Caco-2 (cell line): ENCODE results near the gene MAMDC4. TPM values are rescaled to one million over a fixed set of nuclear protein-coding genes. Genes with fewer than 3 reads are reported as not detected.

ENCODE experiments used
- BruUV-seq: library from RNA; stranded (reverse); fragments of 400-500 nt; replicated peaks from 2 replicates; lab custom pipeline; 2021; lab: Mats Ljungman, UMichigan
- CTCF ChIA-PET: fragments of 300-600 bp; sonication (Branson Sonifier 250); formaldehyde crosslinking; loops from one replicate; lab custom pipeline; 2022; ENCODE audit warnings: antibody characterized with exemption; lab: Charles Lee
- POLR2A ChIA-PET: fragments of 300-600 bp; sonication (Branson Sonifier 250); formaldehyde crosslinking; loops from one replicate; lab custom pipeline; 2022; ENCODE audit warnings: antibody characterized with exemption; lab: Charles Lee
- DNase-seq, 2 experiments: peaks; one replicate each; pipeline versions ENCODE4 v3.0.0 to v3.0.0-alpha.2; 2020 to 2022
- H3K27me3 ChIP-seq: replicated peaks from 2 replicates; pipeline ENCODE4 v1.6.0; 2011; ENCODE audit warnings: low read length; ENCODE audit not compliant: control insufficient read depth, insufficient read depth
- H3K36me3 ChIP-seq: 2 replicates; pipeline ENCODE4 v1.5.1; 2011; ENCODE audit warnings: low read length; ENCODE audit not compliant: control insufficient read depth, insufficient read depth
- H3K4me1 ChIP-seq: fragments of 250-450 bp; sonication (Bioruptor Pico); 2 replicates; pipeline ENCODE4 v1.5.1; 2020; ENCODE audit warnings: mild to moderate bottlenecking
- H3K4me3 ChIP-seq: 2 replicates; pipeline ENCODE4 v1.5.1; 2011; ENCODE audit warnings: low read depth, mild to moderate bottlenecking, control low read depth, low read length
- H3K9me3 ChIP-seq: fragments of 250-450 bp; sonication (Bioruptor Pico); 2 replicates; pipeline ENCODE4 v1.5.1; 2020; ENCODE audit warnings: mild to moderate bottlenecking, moderate library complexity
- H3K27ac Mint-ChIP-seq: one replicate; pipeline ENCODE4 v1.8.0; 2022; ENCODE audit warnings: mixed read lengths; ENCODE audit not compliant: unreplicated experiment
- H3K27me3 Mint-ChIP-seq: one replicate; pipeline ENCODE4 v1.8.0; 2022; ENCODE audit warnings: mixed read lengths; ENCODE audit not compliant: insufficient read depth, unreplicated experiment
- H3K36me3 Mint-ChIP-seq: one replicate; pipeline ENCODE4 v1.8.0; 2022; ENCODE audit warnings: mild to moderate bottlenecking, mixed read lengths; ENCODE audit not compliant: insufficient read depth, unreplicated experiment
- H3K4me1 Mint-ChIP-seq: one replicate; pipeline ENCODE4 v1.8.0; 2022; ENCODE audit warnings: low read depth, mixed read lengths; ENCODE audit not compliant: unreplicated experiment
- H3K4me3 Mint-ChIP-seq: one replicate; pipeline ENCODE4 v1.8.0; 2022; ENCODE audit warnings: mild to moderate bottlenecking, moderate library complexity, mixed read lengths; ENCODE audit not compliant: unreplicated experiment
- H3K9me3 Mint-ChIP-seq: one replicate; pipeline ENCODE4 v1.8.0; 2022; ENCODE audit warnings: mixed read lengths; ENCODE audit not compliant: unreplicated experiment
- intact Hi-C: fragments of 100-400 bp; cut with micrococcal nuclease; formaldehyde crosslinking; loops from one replicate; pipeline ENCODE4 v1.10.0; 2022; ENCODE audit not compliant: unreplicated experiment
- total RNA-seq: library from RNA; stranded (reverse); gene quantifications from 2 replicates; pipeline ENCODE4 v1.2.3, GENCODE V29; 2022
- TF ChIP-seq, protein P1 (sequence below), 2 experiments: fragments of 200-600 bp in 1 of 2; IDR thresholded peaks; 1 replicate in 1 of 2; 2 replicates in 1 of 2; pipeline versions ENCODE4 v1.5.1 to v1.8.0; 2011 to 2022; ENCODE audit warnings: antibody characterized with exemption in 1 of 2, control low read depth in 1 of 2, inconsistent platforms in 1 of 2, low read depth in 1 of 2, low read length in 1 of 2, mild to moderate bottlenecking in 1 of 2, moderate library complexity in 1 of 2; ENCODE audit not compliant: insufficient read depth in 1 of 2, severe bottlenecking in 1 of 2, unreplicated experiment in 1 of 2

MAMDC4 gene
- total RNA-seq, 1 experiment from 2014 or later = 8.8 TPM

DNA sequence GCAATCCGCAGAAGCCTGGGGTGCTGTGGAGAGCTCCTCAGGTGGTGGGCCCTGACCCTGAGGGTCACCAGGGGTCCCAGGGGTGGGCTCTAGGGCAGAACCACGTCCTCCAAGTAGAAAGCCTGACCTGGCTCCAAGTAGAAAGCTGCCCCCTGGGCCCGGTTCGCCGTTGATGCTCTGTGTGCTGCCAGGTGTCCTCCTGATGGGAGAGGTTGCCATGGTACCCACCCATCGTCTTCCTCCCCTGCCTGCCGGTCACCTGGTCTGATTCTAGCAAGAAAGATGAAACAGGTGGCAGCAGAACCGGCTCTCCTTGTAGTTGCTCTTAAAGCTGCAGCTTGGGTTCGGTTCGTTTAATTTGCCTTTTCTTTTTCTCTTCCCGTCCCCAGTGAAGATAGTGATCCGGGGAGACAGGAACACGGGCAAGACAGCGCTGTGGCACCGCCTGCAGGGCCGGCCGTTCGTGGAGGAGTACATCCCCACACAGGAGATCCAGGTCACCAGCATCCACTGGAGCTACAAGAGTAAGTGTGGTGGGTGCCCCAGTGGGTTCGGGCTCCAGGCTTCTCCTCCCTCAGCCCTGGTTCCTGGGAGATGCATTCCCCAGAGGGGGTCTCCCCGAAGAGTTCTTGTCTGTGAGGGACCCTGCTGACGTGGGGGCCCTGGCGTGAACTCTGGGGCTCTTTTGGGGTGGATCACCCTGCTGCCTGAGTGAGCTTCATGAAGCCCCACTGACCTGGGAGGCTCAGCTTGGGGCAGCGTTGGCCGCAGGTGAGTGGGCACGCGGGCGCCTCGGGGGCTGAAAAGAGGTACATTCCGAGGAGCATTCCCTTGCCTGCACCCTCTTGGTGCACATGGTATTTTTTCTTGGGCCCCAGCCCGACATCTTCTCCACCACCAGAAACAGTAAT is 28.8 kb upstream of the MAMDC4 start:
- no peak overlapping the region for H3K4me3 ChIP-seq
- no peaks in the 10 kb centered on the region for H3K9me3 ChIP-seq
- Mint-ChIP-seq H3K4me3 (no peak overlapping the region), H3K4me1 (no peaks in the 10 kb centered on the region), H3K36me3 (peaks cover 70% of the 10 kb centered on the region), H3K27me3 (no peaks in the 10 kb centered on the region), H3K9me3 (no peaks in the 10 kb centered on the region), H3K27ac (no peak overlapping the region)
- BruUV-seq = no TSS peak
- H3K36me3 ChIP-seq = no peaks in the 10 kb centered on the region; the same call in 1 of the 2 replicates
- TF ChIP-seq, protein P1, sequence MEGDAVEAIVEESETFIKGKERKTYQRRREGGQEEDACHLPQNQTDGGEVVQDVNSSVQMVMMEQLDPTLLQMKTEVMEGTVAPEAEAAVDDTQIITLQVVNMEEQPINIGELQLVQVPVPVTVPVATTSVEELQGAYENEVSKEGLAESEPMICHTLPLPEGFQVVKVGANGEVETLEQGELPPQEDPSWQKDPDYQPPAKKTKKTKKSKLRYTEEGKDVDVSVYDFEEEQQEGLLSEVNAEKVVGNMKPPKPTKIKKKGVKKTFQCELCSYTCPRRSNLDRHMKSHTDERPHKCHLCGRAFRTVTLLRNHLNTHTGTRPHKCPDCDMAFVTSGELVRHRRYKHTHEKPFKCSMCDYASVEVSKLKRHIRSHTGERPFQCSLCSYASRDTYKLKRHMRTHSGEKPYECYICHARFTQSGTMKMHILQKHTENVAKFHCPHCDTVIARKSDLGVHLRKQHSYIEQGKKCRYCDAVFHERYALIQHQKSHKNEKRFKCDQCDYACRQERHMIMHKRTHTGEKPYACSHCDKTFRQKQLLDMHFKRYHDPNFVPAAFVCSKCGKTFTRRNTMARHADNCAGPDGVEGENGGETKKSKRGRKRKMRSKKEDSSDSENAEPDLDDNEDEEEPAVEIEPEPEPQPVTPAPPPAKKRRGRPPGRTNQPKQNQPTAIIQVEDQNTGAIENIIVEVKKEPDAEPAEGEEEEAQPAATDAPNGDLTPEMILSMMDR (IDR thresholded peaks at IDR 0.05; ENCODE audit: insufficient read depth in 1 of 2, low read depth in 1 of 2, low read length in 1 of 2, severe bottlenecking in 1 of 2, unreplicated experiment in 1 of 2) = no peak
- CTCF ChIA-PET = interaction anchor here (0.6 to 1.8 kb wide), 4 partner anchors 17 to 244 kb away, joined by 4 to 8 read pairs (median 4); partner anchors contain the start of gene AJM1
- H3K27me3 ChIP-seq = no peaks in the 10 kb centered on the region
- H3K4me1 ChIP-seq = no peaks in the 10 kb centered on the region
- no peak for DNase-seq
- POLR2A ChIA-PET = no interaction called here
- intact Hi-C loops = no loop called here

DNA sequence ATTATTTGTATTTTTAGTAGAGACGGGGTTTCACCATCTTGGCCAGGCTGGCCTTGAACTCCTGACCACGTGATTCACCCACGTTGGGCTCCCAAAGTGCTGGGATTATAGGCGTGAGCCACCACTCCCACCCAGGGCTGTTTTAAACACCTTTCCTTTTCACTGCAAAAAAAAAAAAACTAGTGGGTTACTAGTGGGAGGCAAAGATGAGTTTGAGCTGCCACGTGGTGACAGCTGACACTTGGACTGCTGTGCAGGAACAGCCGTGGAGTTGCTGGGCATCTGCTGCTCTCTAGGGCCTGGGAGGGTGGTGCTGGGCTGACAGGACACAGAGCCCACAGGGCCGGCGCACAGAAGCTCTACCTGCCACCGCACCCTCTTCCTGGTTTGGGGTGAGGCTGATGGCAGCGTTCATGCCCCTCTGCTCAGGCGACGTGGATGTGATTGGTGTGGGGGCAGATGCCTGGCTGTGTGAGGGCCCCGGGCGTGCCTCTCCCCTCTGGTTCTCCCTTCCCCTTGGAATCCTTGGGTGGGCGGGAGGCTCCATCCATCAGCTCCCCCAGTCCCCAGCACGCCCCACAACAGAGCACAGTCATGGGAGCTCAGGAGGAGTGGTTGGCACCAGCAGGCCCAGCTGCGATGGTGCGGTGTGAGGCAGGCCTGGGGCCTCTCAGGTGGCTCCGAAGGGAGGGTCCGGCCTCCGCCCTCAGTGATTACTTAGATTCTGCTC is 27.5 kb upstream of the MAMDC4 start:
- ChIA-PET CTCF (no interaction called here), POLR2A (no interaction called here)
- H3K4me3 ChIP-seq = no peak overlapping the region
- Mint-ChIP-seq H3K27me3 (no peaks in the 10 kb centered on the region), H3K4me3 (no peak overlapping the region), H3K4me1 (no peaks in the 10 kb centered on the region), H3K27ac (no peak overlapping the region), H3K9me3 (no peaks in the 10 kb centered on the region), H3K36me3 (peaks cover 73% of the 10 kb centered on the region)
- no peaks in the 10 kb centered on the region for H3K27me3 ChIP-seq
- H3K9me3 ChIP-seq = no peaks in the 10 kb centered on the region
- no peak for DNase-seq
- no peaks in the 10 kb centered on the region for H3K4me1 ChIP-seq
- BruUV-seq = no TSS peak
- peaks cover 2% of the 10 kb centered on the region for H3K36me3 ChIP-seq
- intact Hi-C loops = no loop called here
- TF ChIP-seq, protein P1 (IDR thresholded peaks at IDR 0.05; ENCODE audit: insufficient read depth in 1 of 2, low read depth in 1 of 2, low read length in 1 of 2, severe bottlenecking in 1 of 2, unreplicated experiment in 1 of 2) = no peak
